Measurements from ENCODE around the gene RPS26. TPM values are rescaled to one million over a fixed set of nuclear protein-coding genes. Genes with fewer than 3 reads are reported as not detected.
A peak's percentile ranks its signal among the peaks of the same experiment; 100 is the strongest.

RPS26 gene
- total RNA-seq, 1 donor from 2014 or later: 3,534 TPM

DNA sequence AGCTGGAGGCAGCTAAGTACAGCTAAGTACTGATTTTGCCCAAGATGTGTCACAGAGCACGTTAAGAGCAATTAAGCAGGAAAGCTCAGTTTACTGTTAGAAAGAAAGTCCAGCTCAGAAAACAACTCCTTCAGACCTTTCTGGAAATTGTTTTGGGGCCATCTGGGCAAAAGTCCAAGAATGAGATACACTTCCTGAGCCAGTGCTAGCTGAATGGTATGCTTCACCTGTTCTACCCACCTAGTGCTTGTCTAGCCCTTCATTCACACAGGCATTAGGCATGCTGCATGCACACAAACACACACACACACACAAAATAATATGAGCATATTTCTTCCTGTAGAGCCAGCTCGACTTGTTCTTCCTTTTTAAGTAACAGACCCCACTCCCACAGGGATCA lies 27.5 kb upstream of the RPS26 start:
- H3K4me3 ChIP-seq (ENCODE audit: low read depth, low read length): no peak overlapping the region
- no peak for DNase-seq (ENCODE audit: low read depth)
- TF ChIP-seq, protein P1, sequence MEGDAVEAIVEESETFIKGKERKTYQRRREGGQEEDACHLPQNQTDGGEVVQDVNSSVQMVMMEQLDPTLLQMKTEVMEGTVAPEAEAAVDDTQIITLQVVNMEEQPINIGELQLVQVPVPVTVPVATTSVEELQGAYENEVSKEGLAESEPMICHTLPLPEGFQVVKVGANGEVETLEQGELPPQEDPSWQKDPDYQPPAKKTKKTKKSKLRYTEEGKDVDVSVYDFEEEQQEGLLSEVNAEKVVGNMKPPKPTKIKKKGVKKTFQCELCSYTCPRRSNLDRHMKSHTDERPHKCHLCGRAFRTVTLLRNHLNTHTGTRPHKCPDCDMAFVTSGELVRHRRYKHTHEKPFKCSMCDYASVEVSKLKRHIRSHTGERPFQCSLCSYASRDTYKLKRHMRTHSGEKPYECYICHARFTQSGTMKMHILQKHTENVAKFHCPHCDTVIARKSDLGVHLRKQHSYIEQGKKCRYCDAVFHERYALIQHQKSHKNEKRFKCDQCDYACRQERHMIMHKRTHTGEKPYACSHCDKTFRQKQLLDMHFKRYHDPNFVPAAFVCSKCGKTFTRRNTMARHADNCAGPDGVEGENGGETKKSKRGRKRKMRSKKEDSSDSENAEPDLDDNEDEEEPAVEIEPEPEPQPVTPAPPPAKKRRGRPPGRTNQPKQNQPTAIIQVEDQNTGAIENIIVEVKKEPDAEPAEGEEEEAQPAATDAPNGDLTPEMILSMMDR (conservative IDR thresholded peaks at IDR 0.05; ENCODE audit: low read depth, low read length): no peak

DNA sequence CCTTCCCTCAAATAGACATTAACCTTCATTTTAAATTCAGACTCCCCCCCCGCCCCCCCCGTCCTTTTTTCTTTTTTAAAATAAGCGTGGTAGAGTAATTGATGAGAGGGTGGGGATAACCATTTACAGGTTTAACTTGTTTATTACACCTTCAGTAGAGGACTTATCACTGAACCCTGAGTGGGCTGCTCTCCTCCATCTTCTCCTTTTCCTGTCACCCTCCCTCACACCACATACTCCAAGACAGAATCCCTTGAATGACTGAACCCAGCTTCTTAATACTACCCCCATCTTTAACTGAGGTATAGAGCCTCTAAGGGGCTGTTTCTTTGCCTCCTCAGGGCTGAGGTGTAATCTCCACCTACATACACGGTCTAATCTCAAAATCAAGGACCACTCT lies 24.5 kb upstream of the RPS26 start:
- TF ChIP-seq, protein P1 (conservative IDR thresholded peaks at IDR 0.05; ENCODE audit: low read depth, low read length): no peak
- no peak for DNase-seq (ENCODE audit: low read depth)

DNA sequence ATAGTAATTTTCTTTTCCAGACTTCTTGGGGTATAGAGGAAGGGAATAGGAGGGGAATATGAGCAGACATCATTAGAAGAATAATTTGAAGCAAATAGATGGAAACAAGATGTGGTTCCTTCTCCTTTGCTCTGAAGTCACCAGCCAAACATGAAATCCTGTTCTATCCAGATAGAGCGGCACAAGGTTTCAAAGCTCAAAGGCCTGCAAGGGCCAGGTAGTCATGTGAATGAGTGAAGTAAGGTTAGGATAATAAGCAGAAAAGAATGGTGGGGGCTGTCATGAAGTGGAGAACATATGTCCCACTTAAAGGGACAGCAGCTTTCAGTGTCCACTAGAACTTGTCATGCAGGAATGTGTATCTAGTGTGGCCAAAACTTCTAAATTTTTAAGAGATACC lies 23.4 kb upstream of the RPS26 start:
- TF ChIP-seq, protein P1 (conservative IDR thresholded peaks at IDR 0.05; ENCODE audit: low read depth, low read length): no peak
- no peak overlapping the region for H3K4me3 ChIP-seq (ENCODE audit: low read depth, low read length)

More for the DNA sequence above, 24.5 kb upstream of the RPS26 start:
- H3K4me3 ChIP-seq (ENCODE audit: low read depth, low read length): no peak overlapping the region

DNA sequence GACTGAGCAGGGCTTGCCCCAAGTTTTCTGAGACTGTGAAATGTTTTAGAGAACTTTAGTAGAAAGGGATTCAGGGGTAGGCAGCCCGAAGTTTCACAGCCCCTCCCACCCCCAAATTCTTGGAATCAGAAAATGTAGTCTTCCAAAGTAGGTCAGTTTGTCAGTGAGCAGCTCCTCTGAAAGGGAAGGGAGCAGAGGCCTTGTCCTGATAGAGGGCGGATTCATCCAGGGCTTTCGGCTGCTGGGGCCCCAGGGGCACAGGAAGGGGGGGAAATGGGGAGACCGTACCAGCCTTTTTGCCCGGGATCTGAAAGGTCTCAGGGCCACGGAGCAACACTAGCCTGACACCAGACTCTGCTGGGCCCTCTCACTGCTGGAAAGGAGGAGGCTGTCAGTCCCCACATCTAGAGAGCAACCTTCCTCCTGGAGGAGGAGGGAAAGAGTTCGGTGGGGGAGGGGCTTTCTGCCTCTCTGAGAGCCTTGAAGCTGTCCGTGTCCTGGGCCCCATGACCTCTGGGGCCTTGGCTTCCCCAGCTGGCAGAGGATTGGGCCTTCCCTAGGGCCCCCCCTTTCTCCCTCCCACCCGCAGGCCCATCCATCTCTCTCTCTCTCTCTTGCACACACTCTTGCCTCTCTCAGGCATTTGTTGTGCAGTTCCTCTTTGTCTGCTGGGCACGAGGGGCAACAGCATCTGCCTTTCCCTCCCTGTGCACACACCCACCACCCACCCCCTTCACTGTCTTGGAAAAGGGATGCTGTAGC lies 21.1 kb upstream of the RPS26 start, which contains the start of gene IKZF4:
TSS of gene IKZF4 (plus strand) at position 621 of the 762 bp plus-strand sequence. CDS start 451 bp downstream, outside the sequence.
- TF ChIP-seq, protein P1 (conservative IDR thresholded peaks at IDR 0.05; ENCODE audit: low read depth, low read length): no peak
- no peak for DNase-seq (ENCODE audit: low read depth)
- H3K4me3 ChIP-seq (ENCODE audit: low read depth, low read length): peak within 1 kb of the TSS; percentile 7

More for the DNA sequence above, 23.4 kb upstream of the RPS26 start:
- no peak for DNase-seq (ENCODE audit: low read depth)

DNA sequence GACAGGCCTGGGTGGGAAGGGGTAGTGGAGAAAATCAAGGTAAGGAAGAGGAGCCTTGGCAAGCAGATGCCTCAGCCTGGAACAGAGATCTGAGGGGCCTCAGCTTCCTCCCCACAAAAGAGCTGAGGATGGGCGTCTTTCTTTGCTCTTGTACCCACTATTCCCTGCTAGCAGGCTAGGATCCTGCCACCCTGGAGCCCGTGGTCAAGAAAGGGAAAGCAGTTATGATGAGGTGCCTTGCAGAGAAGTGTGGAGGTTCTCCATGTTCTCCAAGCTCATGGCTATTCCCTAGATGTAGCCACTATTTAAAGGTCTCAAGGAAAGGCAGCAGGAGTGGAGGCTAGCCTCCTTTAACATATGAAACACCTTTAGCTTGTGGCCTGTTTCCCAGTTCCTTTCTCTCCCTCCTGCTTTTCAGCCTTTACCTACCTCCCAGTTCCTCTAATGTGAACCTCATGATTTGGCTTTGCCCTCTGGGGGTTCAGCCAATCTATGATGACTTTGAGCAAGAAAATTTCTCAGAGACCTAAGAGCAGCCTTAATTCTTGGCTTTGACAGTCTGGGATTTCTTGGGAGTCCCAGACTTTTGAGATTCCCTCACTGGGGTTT lies 19.7 kb upstream of the RPS26 start:
- no peak overlapping the region for H3K4me3 ChIP-seq (ENCODE audit: low read depth, low read length)
- no peak for DNase-seq (ENCODE audit: low read depth)
- TF ChIP-seq, protein P1 (conservative IDR thresholded peaks at IDR 0.05; ENCODE audit: low read depth, low read length): no peak

DNA sequence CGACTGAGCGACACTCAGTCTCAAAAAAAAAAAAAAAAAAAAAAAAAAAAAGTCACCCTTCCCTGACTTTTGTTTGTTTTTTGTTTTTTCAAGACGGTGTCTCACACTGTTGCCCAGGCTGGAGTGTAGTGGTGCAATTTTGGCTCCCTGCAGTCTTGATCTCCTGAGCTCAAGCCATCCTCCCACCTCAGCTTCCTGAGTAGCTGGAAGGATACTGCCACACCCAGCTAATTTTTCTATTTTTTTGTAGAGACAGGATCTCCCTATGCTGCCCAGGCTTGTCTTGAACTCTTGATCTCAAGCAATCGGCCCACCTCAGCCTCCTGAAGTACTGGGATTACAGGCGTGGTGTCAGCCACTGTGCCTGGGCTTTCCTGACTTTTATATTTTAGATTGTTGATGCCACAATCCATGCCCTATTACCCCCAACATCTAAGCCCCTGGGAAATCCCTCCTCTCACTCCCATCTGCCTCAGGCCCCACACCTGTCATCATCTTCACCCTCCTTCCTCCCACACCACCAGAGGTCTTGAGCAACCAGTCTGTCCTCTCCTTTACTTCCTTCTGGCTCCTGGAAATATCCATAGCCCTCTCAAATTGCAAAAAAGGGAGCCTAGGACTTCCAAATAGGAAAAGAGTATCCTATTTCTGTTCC lies 13.1 kb upstream of the RPS26 start:
- H3K4me3 ChIP-seq (ENCODE audit: low read depth, low read length): no peak overlapping the region
- TF ChIP-seq, protein P1 (conservative IDR thresholded peaks at IDR 0.05; ENCODE audit: low read depth, low read length): no peak
- no peak for DNase-seq (ENCODE audit: low read depth)

Measured in epithelial cell of proximal tubule (primary cell).